Heart left ventricle (tissue), 16 donors: ENCODE results near the gene NFKBIE. TPM values are rescaled to one million over a fixed set of nuclear protein-coding genes. Genes with fewer than 3 reads are reported as not detected.

ENCODE experiments used
- ATAC-seq, 4 donors: fragments of 200-7000 bp; cut with Tn5 transposase; one replicate each; pipeline ENCODE4 v1.9.1; 2020 to 2022; ENCODE audit warnings: moderate library complexity in 4 of 4, mild to moderate bottlenecking in 3 of 4, moderate number of reproducible peaks in 1 of 4
- DNase-seq, 5 donors: peaks; one replicate each; pipeline ENCODE4 v3.0.0-alpha.2; 2020
- H3K27ac ChIP-seq, 12 donors: fragments of 200-600 bp; sonication (generic) in 4 of 12; one replicate each; pipeline versions ENCODE4 v1.5.0 to v1.8.0; 2016 to 2022; ENCODE audit warnings: mild to moderate bottlenecking in 2 of 12
- H3K27me3 ChIP-seq, 9 donors: fragments of 200-600 bp; sonication (generic) in 2 of 9; one replicate each; pipeline versions ENCODE4 v1.5.1 to v1.8.0; 2016 to 2022; ENCODE audit warnings: mild to moderate bottlenecking in 3 of 9
- H3K36me3 ChIP-seq, 9 donors: fragments of 200-600 bp; sonication (generic) in 2 of 9; one replicate each; pipeline versions ENCODE4 v1.5.0 to v1.8.0; 2018 to 2022; ENCODE audit warnings: mild to moderate bottlenecking in 2 of 9
- H3K4me1 ChIP-seq, 12 donors: fragments of 200-600 bp; sonication (generic) in 4 of 12; one replicate each; pipeline versions ENCODE4 v1.5.0 to v1.8.0; 2016 to 2022; ENCODE audit warnings: mild to moderate bottlenecking in 3 of 12
- H3K4me3 ChIP-seq, 12 donors: fragments of 200-600 bp; sonication (generic) in 4 of 12; one replicate each; pipeline versions ENCODE4 v1.5.0 to v1.8.0; 2017 to 2022; ENCODE audit warnings: mild to moderate bottlenecking in 9 of 12, moderate library complexity in 4 of 12
- H3K9me3 ChIP-seq, 12 donors: fragments of 200-600 bp; sonication (generic) in 4 of 12; one replicate each; pipeline versions ENCODE4 v1.5.0 to v1.8.0; 2016 to 2022; ENCODE audit warnings: mild to moderate bottlenecking in 1 of 12
- POLR2A ChIP-seq, 2 donors: fragments of 450-650 bp; IDR thresholded peaks; one replicate each; pipeline ENCODE4 v1.6.1; 2017; ENCODE audit warnings: antibody characterized with exemption in 2 of 2, mild to moderate bottlenecking in 2 of 2, moderate library complexity in 2 of 2
- WGBS, 4 donors: extraction: QIAGEN DNeasy Blood & Tissue Kit in 2 of 4; methylation state at CpG; one replicate each; pipeline versions ENCODE4 v1.1.5 to v1.1.7; 2013 to 2018; 5-methylcytosine and 5-hydroxymethylcytosine counted together
- intact Hi-C, 10 donors: fragments of 100-400 bp; cut with DNase I; formaldehyde crosslinking; loops; one replicate each; pipeline versions ENCODE4 v1.11.1 to v1.14.2; 2022
- polyA plus RNA-seq, 2 donors: library from polyadenylated mRNA; stranded (reverse); fragments of 200-250 nt; gene quantifications; one replicate each; pipeline ENCODE4 v1.2.3, GENCODE V29; 2013
- total RNA-seq, 9 donors: library from RNA; depleted of rRNA in 2 of 9; stranded (reverse); fragments of >200 nt in 2 of 9; fragmentation: NEBNext Ultra II Directional in 3 of 9; extraction: Animal tissue kit (Norgen Biotek cat#: 25700) in 3 of 9; gene quantifications; one replicate each; pipeline versions ENCODE4 v1.1.0 to v1.2.4, GENCODE V29; 2016 to 2023
- TF ChIP-seq, protein P1 (sequence below), 12 donors: fragments of 200-600 bp; sonication (generic) in 4 of 12; IDR thresholded peaks; one replicate each; pipeline versions ENCODE4 v1.5.0 to v1.8.0; 2018 to 2022; ENCODE audit warnings: antibody characterized with exemption in 12 of 12, mild to moderate bottlenecking in 5 of 12
- donor health status: ischemic (EF 13 %, LVEDD 7.1; RV severe dilation, severe dysfunction).
- donor health status: healthy with polysubstance abuse.
- donor health status: DM: no; HTN: yes; CAD: no.
- donor health status: DM: no; HTN: no; CAD: no.
- donor health status: ischemic (EF 25% LVEDD 6.9; RV normal size, moderate dysfunction).
- donor health status: ischemic (EF 25% LVEDD 5.7; RV mildly dilated, moderate dysfunction).
- donor health status: healthy.
- donor health status: DM: yes; HTN: yes; CAD: no.
- donor health status: ischemic (EF 35%, LVEDD 5.7; RV mildly dilated, moderate dysfunction).
- donor health status: nonischemic (EF 11% LVEDD 7.7; RV severe dilation, severe dysfunction).
- donor health status: DM: yes; HTN: yes; CAD: no.
- donor health status: PGD.
- donor health status: ischemic (EF 29% LVEDD 5.4; RV normal size, mild dysfunction).
- donor health status: nonischemic (EF 23%, LVEDD 6.1; RV moderate dilation, normal function).

NFKBIE gene
- total and polyA plus RNA-seq, 11 donors = 2.5 to 13.1 (median 4.0) TPM

DNA sequence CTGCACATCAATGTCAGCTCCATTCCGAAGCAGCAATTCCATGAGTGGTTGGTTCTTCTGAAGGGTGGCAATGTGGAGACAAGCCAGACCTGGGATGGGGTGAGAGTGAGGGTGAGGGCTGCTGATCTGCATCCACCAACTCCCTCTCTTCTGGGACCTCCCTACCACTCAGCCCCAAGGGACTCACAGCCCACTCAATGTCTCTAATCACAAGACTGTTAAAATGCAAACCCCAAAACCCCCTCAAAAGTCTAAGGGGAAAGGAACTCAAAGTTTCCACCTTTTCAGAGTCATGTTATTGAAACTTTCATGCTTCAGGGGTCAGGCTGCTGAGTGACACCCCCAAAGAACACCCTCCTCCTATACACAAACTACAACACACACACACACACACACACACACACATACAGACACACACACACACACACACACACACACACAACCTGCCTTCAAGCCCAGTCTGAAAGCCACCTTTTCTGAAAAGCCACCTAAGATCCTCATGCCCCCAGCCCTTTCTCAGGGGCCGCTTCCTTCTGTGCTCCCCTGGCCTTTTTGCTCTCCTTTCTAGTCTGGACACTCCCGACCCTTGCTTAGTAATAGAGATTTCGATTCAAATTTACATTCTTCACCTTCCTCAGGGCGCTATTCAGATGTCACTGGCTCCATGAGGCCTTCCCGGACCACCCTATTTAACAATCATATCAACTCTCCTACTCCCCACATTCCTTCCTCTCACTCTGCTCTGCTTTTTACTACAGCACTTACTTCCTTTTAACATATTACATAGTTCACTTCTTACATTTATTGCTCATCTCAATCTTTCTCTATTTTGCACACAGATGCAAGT is 4.7 kb downstream of the NFKBIE start:
- WGBS, 4 donors = 90 to 94% (median 92%) methylated on average over 5 to 6 of the region's 6 CpGs
- intact Hi-C loops = loop anchor here in 1 of 10 donors (10.0 kb wide), 1 partner anchor 194 kb away; no protein-coding TSS in a partner anchor
- Histone ChIP-seq H3K27ac (no peak overlapping the region), H3K9me3 (no peaks in the 10 kb centered on the region), H3K4me1 (peaks cover 3 to 60% (median 40%) of the 10 kb centered on the region in 12 donors), H3K27me3 (no peaks in the 10 kb centered on the region), H3K4me3 (no peak overlapping the region), H3K36me3 (peaks cover 0 to 43% (median 9%) of the 10 kb centered on the region in 9 donors)
- ATAC-seq (no peak), DNase-seq (peak in 1 of 5 donors; percentile 1)
- TF ChIP-seq, protein P1, sequence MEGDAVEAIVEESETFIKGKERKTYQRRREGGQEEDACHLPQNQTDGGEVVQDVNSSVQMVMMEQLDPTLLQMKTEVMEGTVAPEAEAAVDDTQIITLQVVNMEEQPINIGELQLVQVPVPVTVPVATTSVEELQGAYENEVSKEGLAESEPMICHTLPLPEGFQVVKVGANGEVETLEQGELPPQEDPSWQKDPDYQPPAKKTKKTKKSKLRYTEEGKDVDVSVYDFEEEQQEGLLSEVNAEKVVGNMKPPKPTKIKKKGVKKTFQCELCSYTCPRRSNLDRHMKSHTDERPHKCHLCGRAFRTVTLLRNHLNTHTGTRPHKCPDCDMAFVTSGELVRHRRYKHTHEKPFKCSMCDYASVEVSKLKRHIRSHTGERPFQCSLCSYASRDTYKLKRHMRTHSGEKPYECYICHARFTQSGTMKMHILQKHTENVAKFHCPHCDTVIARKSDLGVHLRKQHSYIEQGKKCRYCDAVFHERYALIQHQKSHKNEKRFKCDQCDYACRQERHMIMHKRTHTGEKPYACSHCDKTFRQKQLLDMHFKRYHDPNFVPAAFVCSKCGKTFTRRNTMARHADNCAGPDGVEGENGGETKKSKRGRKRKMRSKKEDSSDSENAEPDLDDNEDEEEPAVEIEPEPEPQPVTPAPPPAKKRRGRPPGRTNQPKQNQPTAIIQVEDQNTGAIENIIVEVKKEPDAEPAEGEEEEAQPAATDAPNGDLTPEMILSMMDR (IDR thresholded peaks at IDR 0.05) = no peak
- TF ChIP-seq POLR2A (IDR thresholded peaks at IDR 0.05) = no peak

DNA sequence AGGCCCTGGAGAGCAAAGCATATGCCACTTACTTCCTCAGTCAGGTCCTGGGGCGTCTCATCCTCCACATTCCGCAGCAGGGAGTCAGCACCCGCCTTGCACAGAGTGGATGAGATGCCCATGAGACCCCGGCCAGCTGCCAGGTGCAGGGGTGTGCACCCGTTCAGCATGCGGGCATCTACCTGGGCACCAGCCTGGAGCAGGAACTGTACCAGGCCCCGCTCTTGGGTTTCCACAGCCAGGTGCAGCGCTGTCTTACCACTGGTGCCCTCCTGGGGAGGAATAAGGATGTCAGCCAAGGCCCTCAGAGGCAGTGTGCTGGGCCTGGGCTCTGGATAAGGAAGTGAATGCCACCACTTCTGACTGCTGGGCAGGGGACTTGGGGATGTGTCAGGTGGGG is 5.3 kb downstream of the NFKBIE start:
- ATAC-seq = no peak
- WGBS, 4 donors = 96 to 97% (median 96%) methylated on average over 6 to 8 of the region's 8 CpGs
- no peak for TF ChIP-seq POLR2A (IDR thresholded peaks at IDR 0.05)
- TF ChIP-seq, protein P1 (IDR thresholded peaks at IDR 0.05) = no peak
- intact Hi-C loops = loop anchor here in 1 of 10 donors (10.0 kb wide), 1 partner anchor 195 kb away; no protein-coding TSS in a partner anchor
- DNase-seq = no peak
- Histone ChIP-seq H3K4me1 (peaks cover 3 to 61% (median 40%) of the 10 kb centered on the region in 12 donors), H3K4me3 (no peak overlapping the region), H3K27ac (no peak overlapping the region), H3K27me3 (no peaks in the 10 kb centered on the region), H3K36me3 (peaks cover 0 to 50% (median 16%) of the 10 kb centered on the region in 9 donors), H3K9me3 (no peaks in the 10 kb centered on the region)

DNA sequence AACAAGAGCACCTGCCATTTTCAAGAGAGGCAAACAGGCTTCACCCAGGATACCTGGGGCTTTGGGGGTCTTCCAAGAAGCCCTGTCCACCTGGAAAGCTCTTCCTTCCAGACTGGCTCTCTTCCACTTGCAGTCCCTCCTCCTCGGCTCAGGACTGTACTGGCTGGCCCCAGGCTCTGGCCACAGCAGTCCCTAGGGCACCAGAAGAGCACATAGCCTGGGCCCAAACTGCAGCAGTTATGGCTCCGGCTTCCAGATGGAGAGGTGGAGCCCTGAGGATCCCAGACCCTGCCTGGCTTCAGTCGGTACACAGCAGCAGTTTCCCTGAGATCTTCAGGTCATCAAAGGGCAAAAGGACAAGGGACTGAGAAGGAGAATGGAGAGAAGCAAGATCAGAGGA is 6.4 kb downstream of the NFKBIE start:
- DNase-seq (peak in 1 of 5 donors; percentile 17), ATAC-seq (no peak)
- Histone ChIP-seq H3K4me3 (no peak overlapping the region), H3K27me3 (no peaks in the 10 kb centered on the region), H3K27ac (no peak overlapping the region), H3K36me3 (peaks cover 3 to 61% (median 26%) of the 10 kb centered on the region in 9 donors), H3K4me1 (peaks cover 3 to 60% (median 32%) of the 10 kb centered on the region in 12 donors), H3K9me3 (no peaks in the 10 kb centered on the region)
- WGBS, 4 donors = 85 to 94% (median 91%) methylated on average over 3 of the region's 3 CpGs
- no peak for TF ChIP-seq POLR2A (IDR thresholded peaks at IDR 0.05)
- TF ChIP-seq, protein P1 (IDR thresholded peaks at IDR 0.05) = no peak
- intact Hi-C loops = loop anchor here in 5 of 10 donors (5.0 to 10.0 kb wide), 3 partner anchors 87 to 164 kb away; no protein-coding TSS in a partner anchor

DNA sequence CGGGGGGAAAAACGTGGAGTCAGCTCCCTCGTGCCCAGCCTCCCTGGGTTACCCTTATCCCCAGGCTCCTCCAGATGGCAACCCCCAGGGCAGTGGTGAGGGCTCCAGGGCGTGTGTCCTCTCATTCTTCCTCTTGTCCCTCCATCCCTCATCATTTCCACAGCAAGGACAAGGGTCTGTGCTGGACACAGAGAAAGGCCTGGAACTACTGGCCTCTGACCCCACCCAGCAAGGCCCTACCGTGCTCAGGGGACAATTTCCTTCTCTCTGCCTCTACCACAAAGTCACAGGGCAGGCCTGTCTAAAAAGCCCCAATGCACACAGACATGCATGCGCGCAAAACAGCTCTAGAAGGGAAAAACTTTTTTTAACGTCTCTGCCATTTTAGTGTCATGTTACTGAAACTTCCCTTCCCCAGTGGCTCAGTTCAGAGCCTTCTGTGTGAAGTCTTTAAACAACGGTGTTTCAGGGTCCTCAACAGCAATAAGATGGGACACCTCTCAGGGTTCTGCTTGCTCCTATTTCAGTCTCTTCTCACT is 7.0 kb downstream of the NFKBIE start:
- Histone ChIP-seq H3K36me3 (peaks cover 5 to 66% (median 32%) of the 10 kb centered on the region in 9 donors), H3K27me3 (no peaks in the 10 kb centered on the region), H3K4me3 (no peak overlapping the region), H3K27ac (peak overlapping the region in 4 of 12 donors; percentile 90 to 94 (median 94)), H3K9me3 (no peaks in the 10 kb centered on the region), H3K4me1 (peaks cover 3 to 57% (median 30%) of the 10 kb centered on the region in 12 donors)
- DNase-seq (peak in 1 of 5 donors; percentile 19), ATAC-seq (no peak)
- TF ChIP-seq, protein P1 (IDR thresholded peaks at IDR 0.05) = no peak
- no peak for TF ChIP-seq POLR2A (IDR thresholded peaks at IDR 0.05)
- 89 to 92% (median 90%) methylated on average over 9 of the region's 9 CpGs for WGBS, 4 donors
- intact Hi-C loops = loop anchor here in 5 of 10 donors (5.0 to 10.0 kb wide), 3 partner anchors 86 to 164 kb away; no protein-coding TSS in a partner anchor
